Measurements from ENCODE around the gene INHBC.

INHBC gene

GRCh38 chr12:57469296-57470164 is 34.9 kb downstream of the INHBC start:
- no peak for DNase-seq (ENCODE audit: low read depth in 2 of 2)

- DNase-seq (ENCODE audit: low read depth in 2 of 2), result no peak
Measured at GRCh38 chr12:57470286-57470969, 35.8 kb downstream of the INHBC start.

- DNase-seq (ENCODE audit: low read depth in 2 of 2), result no peak
Measured at GRCh38 chr12:57470970-57471656, 36.5 kb downstream of the INHBC start.

- no peak for DNase-seq (ENCODE audit: low read depth in 2 of 2)
Measured at GRCh38 chr12:57471661-57472060, 37.1 kb downstream of the INHBC start.

GRCh38 chr12:57472391-57472790 is 37.8 kb downstream of the INHBC start:
- no peak for DNase-seq (ENCODE audit: low read depth in 2 of 2)

GRCh38 chr12:57473392-57473791 is 38.8 kb downstream of the INHBC start:
- no peak for DNase-seq (ENCODE audit: low read depth in 2 of 2)

GRCh38 chr12:57473886-57474285 is 39.3 kb downstream of the INHBC start:
- no peak for DNase-seq (ENCODE audit: low read depth in 2 of 2)

GRCh38 chr12:57474430-57474829 is 39.8 kb downstream of the INHBC start:
- DNase-seq (ENCODE audit: low read depth in 2 of 2), result no peak

- DNase-seq (ENCODE audit: low read depth in 2 of 2), result no peak
Measured at GRCh38 chr12:57474862-57475261, 40.3 kb downstream of the INHBC start.

GRCh38 chr12:57475271-57476161 is 40.9 kb downstream of the INHBC start:
- no peak for DNase-seq (ENCODE audit: low read depth in 2 of 2)

GRCh38 chr12:57476162-57476992 is 41.8 kb downstream of the INHBC start:
- DNase-seq (ENCODE audit: low read depth in 2 of 2), result peak; percentile 72 to 74

GRCh38 chr12:57476993-57477709 is 42.6 kb downstream of the INHBC start:
- no peak for DNase-seq (ENCODE audit: low read depth in 2 of 2)

- no peak for DNase-seq (ENCODE audit: low read depth in 2 of 2)
Measured at GRCh38 chr12:57477710-57478681, 43.4 kb downstream of the INHBC start.

GRCh38 chr12:57479043-57479375 is 44.4 kb downstream of the INHBC start:
- no peak for DNase-seq (ENCODE audit: low read depth in 2 of 2)

GRCh38 chr12:57479376-57480115 is 45.0 kb downstream of the INHBC start, which contains the start of gene ARHGAP9:
ARHGAP9 (minus strand) TSS chr12:57479866; CDS start chr12:57479406, 460 bp downstream.
- no peak for DNase-seq (ENCODE audit: low read depth in 2 of 2)

- no peak for DNase-seq (ENCODE audit: low read depth in 2 of 2)
Measured at GRCh38 chr12:57481671-57482070, 47.1 kb downstream of the INHBC start.

GRCh38 chr12:57483466-57483865 is 48.9 kb downstream of the INHBC start:
- DNase-seq (ENCODE audit: low read depth in 2 of 2), result no peak

- DNase-seq (ENCODE audit: low read depth in 2 of 2), result no peak
Measured at GRCh38 chr12:57485695-57486094, 51.1 kb downstream of the INHBC start.
